Skeletal muscle satellite cell (primary cell): Measurements from ENCODE around the gene RASSF6. TPM values are rescaled to one million over a fixed set of nuclear protein-coding genes. Genes with fewer than 3 reads are reported as not detected.
"Not testable (repeated sequence)": the region's sequence is repeated elsewhere in the genome, so short reads cannot be mapped to it uniquely, and the experiment has no call there.

Experiments used
- H3K27me3 ChIP-seq: 2 replicates; pipeline ENCODE4 v1.7.0; 2013; ENCODE audit warnings: low read length; ENCODE audit not compliant: control insufficient read depth, insufficient read depth
- H3K36me3 ChIP-seq: 2 replicates; pipeline ENCODE4 v1.7.0; 2013; ENCODE audit warnings: mild to moderate bottlenecking, control low read depth, low read length; ENCODE audit not compliant: insufficient read depth
- H3K4me1 ChIP-seq: 2 replicates; pipeline ENCODE4 v1.7.0; 2013; ENCODE audit warnings: low read length; ENCODE audit not compliant: control insufficient read depth, insufficient read depth
- H3K4me2 ChIP-seq: 2 replicates; pipeline ENCODE4 v1.7.0; 2013; ENCODE audit warnings: mild to moderate bottlenecking, low read length
- H3K4me3 ChIP-seq: 2 replicates; pipeline ENCODE4 v1.7.0; 2013; ENCODE audit warnings: low read length
- H3K9ac ChIP-seq: 2 replicates; pipeline ENCODE4 v1.7.0; 2013; ENCODE audit warnings: mild to moderate bottlenecking, low read depth, low read length, moderate library complexity
- H3K9me3 ChIP-seq: replicated peaks from 2 replicates; pipeline ENCODE4 v1.7.0; 2013; ENCODE audit warnings: mild to moderate bottlenecking, control low read depth, low read length
- total RNA-seq: library from RNA; depleted of rRNA; stranded (reverse); fragments of >200 nt; gene quantifications from 2 replicates; pipeline ENCODE4 v1.2.3, GENCODE V29; 2012; rRNA removed

RASSF6 gene
- under 0.01 and 0.22 TPM in 2 replicates for total RNA-seq

GRCh38 chr4:73620115-73620792, at the start of gene RASSF6:
Gene RASSF6, minus strand, starts transcription at chr4:73620436. Its CDS starts 8,641 bp downstream, at chr4:73611795.
- Histone ChIP-seq H3K36me3 (no peaks in the 10 kb centered on the region), H3K9me3 (no peaks in the 10 kb centered on the region), H3K4me3 (peak within 1 kb of the TSS; percentile 63), H3K27me3 (no peaks in the 10 kb centered on the region), H3K9ac (peak within 1 kb of the TSS; percentile 24), H3K4me1 (peaks cover 7% of the 10 kb centered on the region), H3K4me2 (peak within 1 kb of the TSS; percentile 74)

- no peaks in the 10 kb centered on the region for H3K9me3 ChIP-seq
- peak overlapping the region; percentile 10 for H3K4me3 ChIP-seq
- peak overlapping the region; percentile 50 for H3K4me2 ChIP-seq
- H3K4me1 ChIP-seq = peaks cover 33% of the 10 kb centered on the region
- no peaks in the 10 kb centered on the region for H3K36me3 ChIP-seq
- peak overlapping the region; percentile 58 for H3K9ac ChIP-seq
- H3K27me3 ChIP-seq = no peaks in the 10 kb centered on the region
Observed at GRCh38 chr4:73669410-73670183, 49.4 kb upstream of the RASSF6 start.

- peak overlapping the region; percentile 10 for H3K4me3 ChIP-seq
- no peaks in the 10 kb centered on the region for H3K27me3 ChIP-seq
- peak overlapping the region; percentile 58 for H3K9ac ChIP-seq
- H3K9me3 ChIP-seq = no peaks in the 10 kb centered on the region
- peak overlapping the region; percentile 50 for H3K4me2 ChIP-seq
- no peaks in the 10 kb centered on the region for H3K36me3 ChIP-seq
- peaks cover 37% of the 10 kb centered on the region for H3K4me1 ChIP-seq
Observed at GRCh38 chr4:73668782-73669201, 48.6 kb upstream of the RASSF6 start.

- peaks cover 61% of the 10 kb centered on the region for H3K4me1 ChIP-seq
- H3K4me2 ChIP-seq, H3K4me3 ChIP-seq, H3K9me3 ChIP-seq, H3K36me3 ChIP-seq, H3K9ac ChIP-seq, H3K27me3 ChIP-seq: not testable (repeated sequence)
Observed at GRCh38 chr4:73665924-73666323, 45.7 kb upstream of the RASSF6 start.

- Histone ChIP-seq H3K4me1 (peaks cover 59% of the 10 kb centered on the region), H3K36me3 (no peaks in the 10 kb centered on the region), H3K4me3 (no peak overlapping the region), H3K9me3 (no peaks in the 10 kb centered on the region), H3K9ac (peak overlapping the region; percentile 22), H3K4me2 (no peak overlapping the region), H3K27me3 (no peaks in the 10 kb centered on the region)
Observed at GRCh38 chr4:73664470-73664869, 44.2 kb upstream of the RASSF6 start.

GRCh38 chr4:73663576-73663975, 43.3 kb upstream of the RASSF6 start:
- no peak overlapping the region for H3K4me2 ChIP-seq
- H3K4me1 ChIP-seq = peaks cover 50% of the 10 kb centered on the region
- no peaks in the 10 kb centered on the region for H3K27me3 ChIP-seq
- H3K4me3 ChIP-seq = no peak overlapping the region
- no peaks in the 10 kb centered on the region for H3K36me3 ChIP-seq
- H3K9me3 ChIP-seq = no peaks in the 10 kb centered on the region
- peak overlapping the region; percentile 50 for H3K9ac ChIP-seq

GRCh38 chr4:73662709-73663546, 42.7 kb upstream of the RASSF6 start:
- peak overlapping the region; percentile 64 for H3K9ac ChIP-seq
- H3K4me3 ChIP-seq = no peak overlapping the region
- no peaks in the 10 kb centered on the region for H3K36me3 ChIP-seq

GRCh38 chr4:73661646-73662119, 41.4 kb upstream of the RASSF6 start:
- H3K9me3 ChIP-seq = no peaks in the 10 kb centered on the region
- H3K4me1 ChIP-seq = peaks cover 45% of the 10 kb centered on the region
- H3K36me3 ChIP-seq = no peaks in the 10 kb centered on the region
- H3K27me3 ChIP-seq = no peaks in the 10 kb centered on the region
- peak overlapping the region; percentile 64 for H3K9ac ChIP-seq
- H3K4me2 ChIP-seq = peak overlapping the region; percentile 6
- H3K4me3 ChIP-seq = no peak overlapping the region

More at GRCh38 chr4:73662709-73663546, 42.7 kb upstream of the RASSF6 start:
- Histone ChIP-seq H3K4me2 (no peak overlapping the region), H3K4me1 (peaks cover 45% of the 10 kb centered on the region), H3K27me3 (no peaks in the 10 kb centered on the region), H3K9me3 (no peaks in the 10 kb centered on the region)

GRCh38 chr4:73660808-73661207, 40.6 kb upstream of the RASSF6 start:
- Histone ChIP-seq H3K4me3 (no peak overlapping the region), H3K9me3 (no peaks in the 10 kb centered on the region), H3K27me3 (no peaks in the 10 kb centered on the region), H3K36me3 (no peaks in the 10 kb centered on the region), H3K9ac (peak overlapping the region; percentile 23), H3K4me2 (no peak overlapping the region), H3K4me1 (peaks cover 45% of the 10 kb centered on the region)

GRCh38 chr4:73653695-73654106, 33.5 kb upstream of the RASSF6 start:
- Histone ChIP-seq H3K4me2 (no peak overlapping the region), H3K36me3 (no peaks in the 10 kb centered on the region), H3K9me3 (no peaks in the 10 kb centered on the region), H3K4me3 (no peak overlapping the region), H3K27me3 (no peaks in the 10 kb centered on the region), H3K4me1 (no peaks in the 10 kb centered on the region), H3K9ac (no peak overlapping the region)

- H3K27me3 ChIP-seq = no peaks in the 10 kb centered on the region
- H3K36me3 ChIP-seq = no peaks in the 10 kb centered on the region
- no peak overlapping the region for H3K9ac ChIP-seq
- no peaks in the 10 kb centered on the region for H3K4me1 ChIP-seq
- no peak overlapping the region for H3K4me2 ChIP-seq
- no peak overlapping the region for H3K4me3 ChIP-seq
- no peaks in the 10 kb centered on the region for H3K9me3 ChIP-seq
Observed at GRCh38 chr4:73650250-73650649, 30.0 kb upstream of the RASSF6 start.
